SK-N-MC (cell line): Measurements from ENCODE around the gene AFF2.

ENCODE experiments used
- DNase-seq: peaks from one replicate; pipeline ENCODE4 v3.0.0-alpha.2; 2011; ENCODE audit warnings: low read depth, low spot score
- H3K27ac ChIP-seq: fragments of 200-600 bp; sonication (generic); 2 replicates; pipeline ENCODE4 v1.5.1; 2016; ENCODE audit warnings: mixed run types
- H3K36me3 ChIP-seq: fragments of 200-600 bp; sonication (generic); 2 replicates; pipeline ENCODE4 v1.6.1; 2017; ENCODE audit warnings: antibody characterized with exemption, low read length, mixed read lengths; ENCODE audit not compliant: insufficient read depth
- H3K4me3 ChIP-seq: fragments of 200-600 bp; sonication (generic); 2 replicates; pipeline ENCODE4 v1.5.1; 2016
- H3K9ac ChIP-seq: fragments of 200-600 bp; sonication (generic); 2 replicates; pipeline ENCODE4 v1.8.0; 2017; ENCODE audit warnings: mixed run types, mixed read lengths; ENCODE audit not compliant: insufficient read length
- H3K9me3 ChIP-seq: fragments of 200-600 bp; sonication (generic); 2 replicates; pipeline ENCODE4 v1.6.1; 2017; ENCODE audit warnings: low read depth, mild to moderate bottlenecking, antibody characterized with exemption, low read length, moderate library complexity, mixed read lengths
- EZH2 ChIP-seq: fragments of 200-600 bp; sonication (generic); IDR thresholded peaks from one replicate; pipeline ENCODE4 v1.6.1; 2017; ENCODE audit warnings: antibody characterized with exemption
- FOXP2 ChIP-seq: optimal IDR thresholded peaks from 2 replicates; pipeline ENCODE3; 2011; ENCODE audit warnings: mild to moderate bottlenecking, moderate library complexity; ENCODE audit not compliant: insufficient read depth; ENCODE audit errors: extremely low read length, control extremely low read depth
- POLR2AphosphoS5 ChIP-seq: IDR thresholded peaks from 2 replicates; pipeline ENCODE4 v1.6.1; 2012; ENCODE audit warnings: mild to moderate bottlenecking, low read depth, low read length, borderline replicate concordance

AFF2 gene

GRCh38 chrX:148624951-148625474, 124.6 kb downstream of the AFF2 start:
- no peaks in the 10 kb centered on the region for H3K36me3 ChIP-seq
- DNase-seq: no peak
- no peak overlapping the region for H3K4me3 ChIP-seq
- no peaks in the 10 kb centered on the region for H3K9me3 ChIP-seq
- H3K27ac ChIP-seq: no peak overlapping the region
- TF ChIP-seq FOXP2 (no peak), POLR2AphosphoS5 (no peak), EZH2 (no peak)
- H3K9ac ChIP-seq: no peak overlapping the region

DNA sequence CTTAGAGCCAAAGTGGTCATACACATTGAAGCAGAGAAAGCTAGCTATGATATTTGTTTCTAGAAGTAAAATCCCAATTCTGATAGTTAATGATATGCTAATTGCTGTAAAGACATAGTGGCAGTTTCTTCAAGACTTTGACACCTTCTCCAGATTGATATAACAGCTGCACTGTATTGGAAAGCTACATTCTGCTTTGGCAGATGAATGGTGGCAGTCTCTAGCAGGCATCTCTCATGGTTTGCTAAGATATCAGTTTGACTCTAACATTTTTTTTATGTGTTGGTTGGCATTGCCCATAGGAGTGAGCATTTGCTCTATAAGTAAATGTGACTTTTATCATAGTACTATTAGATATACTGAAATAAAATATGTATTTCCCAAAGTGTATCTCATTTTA, 128.2 kb downstream of the AFF2 start:
- Histone ChIP-seq H3K9me3 (no peaks in the 10 kb centered on the region), H3K27ac (no peak overlapping the region), H3K36me3 (no peaks in the 10 kb centered on the region), H3K9ac (no peak overlapping the region), H3K4me3 (no peak overlapping the region)
- TF ChIP-seq POLR2AphosphoS5 (no peak), FOXP2 (no peak), EZH2 (no peak)
- no peak for DNase-seq

DNA sequence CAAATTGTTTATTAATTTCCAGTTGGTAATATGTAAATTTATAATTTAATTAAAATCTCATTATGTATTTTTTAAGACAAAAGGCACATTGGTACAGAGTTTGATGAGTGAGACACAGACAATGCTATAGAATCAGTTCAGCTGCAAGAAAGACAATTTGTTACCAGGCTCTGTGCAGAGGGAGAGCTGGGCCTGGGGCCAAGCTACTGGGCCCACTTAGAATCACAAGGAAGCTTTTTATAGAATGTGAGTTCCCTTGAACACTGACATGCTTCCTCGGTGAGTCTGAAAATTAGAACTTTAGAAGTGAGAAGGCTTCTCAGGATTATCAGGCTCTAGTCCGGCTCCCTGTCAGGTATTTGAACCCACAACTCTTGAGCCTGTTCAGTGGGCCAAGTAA, 129.0 kb downstream of the AFF2 start:
- Histone ChIP-seq H3K9ac (no peak overlapping the region), H3K36me3 (no peaks in the 10 kb centered on the region), H3K27ac (no peak overlapping the region), H3K9me3 (no peaks in the 10 kb centered on the region), H3K4me3 (no peak overlapping the region)
- no peak for DNase-seq
- TF ChIP-seq EZH2 (no peak), POLR2AphosphoS5 (no peak), FOXP2 (no peak)

DNA sequence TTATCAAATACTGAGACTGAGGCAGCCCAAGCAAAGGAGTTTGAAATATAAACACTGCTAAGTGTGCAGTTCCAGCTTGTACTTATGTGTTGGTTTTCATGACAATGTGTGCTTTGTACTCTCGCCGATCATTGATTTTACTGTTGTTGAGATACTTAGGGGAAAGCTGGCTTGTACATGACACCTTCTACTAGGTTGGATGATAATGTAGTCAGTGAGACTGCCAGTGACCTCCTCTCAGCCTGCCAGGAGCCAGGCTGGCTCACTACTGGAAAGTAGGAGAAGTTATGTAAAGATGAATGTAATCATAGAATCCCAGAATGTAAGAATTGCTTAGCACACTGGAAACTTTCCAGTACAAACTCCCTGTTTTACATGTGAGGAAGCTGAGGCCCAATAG, 132.0 kb downstream of the AFF2 start:
- TF ChIP-seq POLR2AphosphoS5 (no peak), EZH2 (no peak), FOXP2 (no peak)
- no peak overlapping the region for H3K4me3 ChIP-seq
- no peaks in the 10 kb centered on the region for H3K36me3 ChIP-seq
- H3K9ac ChIP-seq: no peak overlapping the region
- no peaks in the 10 kb centered on the region for H3K9me3 ChIP-seq
- no peak overlapping the region for H3K27ac ChIP-seq
- DNase-seq: no peak

- no peaks in the 10 kb centered on the region for H3K36me3 ChIP-seq
- H3K27ac ChIP-seq: no peak overlapping the region
Observed at GRCh38 chrX:148633218-148633908, 132.9 kb downstream of the AFF2 start.

DNA sequence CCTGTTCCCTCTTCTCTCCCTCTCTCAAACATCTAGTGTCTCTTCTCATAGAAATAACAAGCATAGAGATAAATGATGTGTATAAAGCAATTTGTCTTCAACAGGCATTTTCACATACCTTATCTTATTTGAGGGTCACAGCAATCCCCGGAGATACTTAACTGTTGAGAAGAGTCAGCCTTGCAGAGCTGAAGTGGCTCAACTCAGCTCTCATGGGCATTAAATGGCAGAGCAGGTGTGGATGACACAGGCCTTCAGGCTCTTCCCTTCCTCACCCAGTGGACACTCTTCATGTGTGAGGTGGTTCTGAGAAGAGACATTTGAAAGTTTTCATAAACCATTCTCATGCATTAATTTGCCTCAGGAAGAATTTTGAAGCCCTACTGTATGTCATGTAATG, 134.2 kb downstream of the AFF2 start:
- Histone ChIP-seq H3K4me3 (no peak overlapping the region), H3K9ac (no peak overlapping the region), H3K27ac (no peak overlapping the region), H3K9me3 (no peaks in the 10 kb centered on the region), H3K36me3 (no peaks in the 10 kb centered on the region)
- TF ChIP-seq POLR2AphosphoS5 (no peak), EZH2 (no peak), FOXP2 (no peak)
- no peak for DNase-seq

More at GRCh38 chrX:148633218-148633908, 132.9 kb downstream of the AFF2 start:
- H3K9me3 ChIP-seq: no peaks in the 10 kb centered on the region
- no peak overlapping the region for H3K4me3 ChIP-seq
- TF ChIP-seq EZH2: no peak
- TF ChIP-seq POLR2AphosphoS5: no peak
- TF ChIP-seq FOXP2: no peak
- DNase-seq: no peak
- H3K9ac ChIP-seq: no peak overlapping the region

DNA sequence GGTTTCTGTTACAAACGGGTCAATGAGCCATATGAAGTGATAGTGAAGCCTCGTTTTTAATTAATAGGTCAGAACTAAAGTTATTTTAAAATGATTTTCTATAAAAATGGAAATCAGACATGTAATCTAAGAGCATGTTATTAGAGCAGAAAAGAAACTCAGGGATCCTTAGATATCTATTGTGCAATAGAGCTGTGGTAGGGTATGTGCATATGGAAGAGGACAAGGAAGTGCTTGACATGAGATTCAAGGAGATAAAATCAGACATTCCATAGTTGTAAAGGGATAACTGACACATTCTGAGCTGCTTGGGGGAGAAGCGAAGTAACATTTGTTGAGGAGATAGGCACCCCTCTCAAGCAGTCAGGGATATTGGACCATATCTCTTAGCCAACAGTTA, 143.0 kb downstream of the AFF2 start:
- Histone ChIP-seq H3K4me3 (no peak overlapping the region), H3K9ac (no peak overlapping the region), H3K36me3 (no peaks in the 10 kb centered on the region), H3K27ac (no peak overlapping the region), H3K9me3 (no peaks in the 10 kb centered on the region)
- DNase-seq: no peak
- TF ChIP-seq EZH2 (no peak), FOXP2 (no peak), POLR2AphosphoS5 (no peak)

- Histone ChIP-seq H3K36me3 (no peaks in the 10 kb centered on the region), H3K27ac (no peak overlapping the region), H3K9me3 (no peaks in the 10 kb centered on the region), H3K4me3 (no peak overlapping the region), H3K9ac (no peak overlapping the region)
- TF ChIP-seq FOXP2 (no peak), EZH2 (no peak), POLR2AphosphoS5 (no peak)
- no peak for DNase-seq
Observed at GRCh38 chrX:148647651-148648050, 147.2 kb downstream of the AFF2 start.
